Duodenal mucosa (tissue), 2 donors: Measurements from ENCODE around the gene SPAAR.

Experiments used
- H3K27ac ChIP-seq: one replicate; pipeline ENCODE4 v1.7.0; 2013; ENCODE audit warnings: low read depth, low read length
- H3K27me3 ChIP-seq, 2 donors: one replicate each; pipeline ENCODE4 v1.7.0; 2013; ENCODE audit warnings: low read length in 2 of 2, control low read depth in 1 of 2; ENCODE audit not compliant: insufficient read depth in 2 of 2, control insufficient read depth in 1 of 2
- H3K36me3 ChIP-seq, 2 donors: one replicate each; pipeline ENCODE4 v1.7.0; 2013; ENCODE audit warnings: low read length in 2 of 2, control low read depth in 1 of 2; ENCODE audit not compliant: insufficient read depth in 2 of 2, control insufficient read depth in 1 of 2
- H3K4me1 ChIP-seq, 2 donors: one replicate each; pipeline ENCODE4 v1.7.0; 2013; ENCODE audit warnings: low read length in 2 of 2, control low read depth in 1 of 2; ENCODE audit not compliant: insufficient read depth in 2 of 2, control insufficient read depth in 1 of 2
- H3K4me3 ChIP-seq, 2 donors: one replicate each; pipeline ENCODE4 v1.7.0; 2013; ENCODE audit warnings: low read length in 2 of 2, low read depth in 1 of 2
- H3K9ac ChIP-seq, 2 donors: one replicate each; pipeline ENCODE4 v1.7.0; 2013; ENCODE audit warnings: low read length in 2 of 2, low read depth in 1 of 2
- H3K9me3 ChIP-seq, 2 donors: one replicate each; pipeline ENCODE4 v1.7.0; 2013; ENCODE audit warnings: low read length in 2 of 2, control low read depth in 1 of 2; ENCODE audit not compliant: control insufficient read depth in 1 of 2

Gene SPAAR

GRCh38 chr9:35899021-35899420 lies 10.3 kb upstream of the SPAAR start:
- H3K4me3 ChIP-seq: no peak overlapping the region
- H3K9ac ChIP-seq: no peak overlapping the region
- H3K36me3 ChIP-seq: no peaks in the 10 kb centered on the region
- H3K27ac ChIP-seq: no peak overlapping the region
- H3K27me3 ChIP-seq: no peaks in the 10 kb centered on the region
- H3K9me3 ChIP-seq: no peaks in the 10 kb centered on the region
- no peaks in the 10 kb centered on the region for H3K4me1 ChIP-seq

- Histone ChIP-seq H3K4me3 (no peak overlapping the region), H3K27ac (no peak overlapping the region), H3K4me1 (peaks cover 33 to 36% of the 10 kb centered on the region in 2 donors)
Measured at GRCh38 chr9:35903049-35903448, 6.2 kb upstream of the SPAAR start.

GRCh38 chr9:35904338-35904737 lies 5.0 kb upstream of the SPAAR start:
- peaks cover 46 to 49% of the 10 kb centered on the region in 2 donors for H3K4me1 ChIP-seq
- no peaks in the 10 kb centered on the region for H3K27me3 ChIP-seq
- no peaks in the 10 kb centered on the region for H3K9me3 ChIP-seq
- H3K27ac ChIP-seq: no peak overlapping the region
- no peak overlapping the region for H3K9ac ChIP-seq
- no peak overlapping the region for H3K4me3 ChIP-seq
- no peaks in the 10 kb centered on the region for H3K36me3 ChIP-seq

More at GRCh38 chr9:35903049-35903448, 6.2 kb upstream of the SPAAR start:
- Histone ChIP-seq H3K9me3 (no peaks in the 10 kb centered on the region), H3K9ac (no peak overlapping the region), H3K36me3 (no peaks in the 10 kb centered on the region), H3K27me3 (no peaks in the 10 kb centered on the region)

- Histone ChIP-seq H3K9me3 (no peaks in the 10 kb centered on the region), H3K27me3 (no peaks in the 10 kb centered on the region), H3K4me1 (peaks cover 55 to 56% of the 10 kb centered on the region in 2 donors), H3K4me3 (peak overlapping the region; percentile 18 to 43), H3K9ac (peak overlapping the region; percentile 10 to 27), H3K36me3 (no peaks in the 10 kb centered on the region), H3K27ac (peak overlapping the region; percentile 81)
Measured at GRCh38 chr9:35905051-35905781, 4.1 kb upstream of the SPAAR start.

- Histone ChIP-seq H3K9me3 (no peaks in the 10 kb centered on the region), H3K27me3 (no peaks in the 10 kb centered on the region), H3K27ac (peak within 1 kb of the TSS; percentile 88), H3K36me3 (no peaks in the 10 kb centered on the region), H3K9ac (peak within 1 kb of the TSS; percentile 10 to 33), H3K4me1 (peaks cover 64 to 65% of the 10 kb centered on the region in 2 donors), H3K4me3 (peak within 1 kb of the TSS; percentile 43 to 55)
Measured at GRCh38 chr9:35905912-35906679, 3.2 kb upstream of the SPAAR start, which contains the start of gene HRCT1. Gene HRCT1, plus strand, starts transcription at chr9:35906202. Its CDS starts 86 bp downstream, at chr9:35906288.

- no peaks in the 10 kb centered on the region for H3K36me3 ChIP-seq
- peak overlapping the region; percentile 42 to 46 for H3K4me3 ChIP-seq
- H3K27me3 ChIP-seq: no peaks in the 10 kb centered on the region
- peak overlapping the region; percentile 88 for H3K27ac ChIP-seq
- H3K4me1 ChIP-seq: peaks cover 70 to 71% of the 10 kb centered on the region in 2 donors
- peak overlapping the region; percentile 33 to 39 for H3K9ac ChIP-seq
- no peaks in the 10 kb centered on the region for H3K9me3 ChIP-seq
Measured at GRCh38 chr9:35906923-35907699, 2.2 kb upstream of the SPAAR start.

GRCh38 chr9:35907711-35908503 lies 1.4 kb upstream of the SPAAR start:
- Histone ChIP-seq H3K27ac (peak overlapping the region; percentile 88), H3K9ac (peak overlapping the region; percentile 15 to 39), H3K27me3 (no peaks in the 10 kb centered on the region), H3K4me3 (peak overlapping the region; percentile 20 to 46), H3K4me1 (peaks cover 70 to 71% of the 10 kb centered on the region in 2 donors), H3K9me3 (no peaks in the 10 kb centered on the region), H3K36me3 (no peaks in the 10 kb centered on the region)

GRCh38 chr9:35908504-35909125 lies 675 bp upstream of the SPAAR start:
- peak overlapping the region in 1 of 2 donors; percentile 0 for H3K4me3 ChIP-seq
- peak overlapping the region; percentile 15 to 30 for H3K9ac ChIP-seq
- H3K4me1 ChIP-seq: peaks cover 70 to 71% of the 10 kb centered on the region in 2 donors
- H3K9me3 ChIP-seq: no peaks in the 10 kb centered on the region
- peak overlapping the region; percentile 88 for H3K27ac ChIP-seq
- H3K36me3 ChIP-seq: no peaks in the 10 kb centered on the region
- no peaks in the 10 kb centered on the region for H3K27me3 ChIP-seq
